ENCODE measurements around the gene RAC3. TPM values are rescaled to one million over a fixed set of nuclear protein-coding genes. Genes with fewer than 3 reads are reported as not detected.

Gene RAC3
- total and polyA plus RNA-seq, 9 of the 15 experiments (the other 6 are each of a cell fraction or from before 2014, with no cell fraction given): 0.23 to 292 (median 118) TPM

- H3K9me1 ChIP-seq (ENCODE audit: control insufficient read depth, insufficient read depth, low read length): peaks cover 3% of the 10 kb centered on the region
- DNase-seq (ENCODE audit: extremely low read depth in 1 of 4, low spot score in 3 of 4) (no peak), ATAC-seq (no peak; the same call in 2 of the 3 replicates), FAIRE-seq (no peak)
- POLR2A ChIA-PET: interaction anchor here (0.6 to 1.0 kb wide), 4 partner anchors 8 to 176 kb away, joined by 3 to 5 read pairs (median 3); no protein-coding TSS in a partner anchor
- H3K4me2 ChIP-seq (ENCODE audit: insufficient read depth, low read length): no peak overlapping the region
- TF ChIP-seq PPARD (CRISPR knock-in tag; IDR thresholded peaks at IDR 0.05) (no peak), POLR2G (IDR thresholded peaks at IDR 0.05; ENCODE audit: low read depth, low read length) (0 out of 2 replicates have a peak, but pooled peaks have one; percentile 24)
- H3K9ac ChIP-seq (ENCODE audit: insufficient read depth in 1 of 2, low read depth in 2 of 2, low read length in 2 of 2): peak overlapping the region in 1 of 2 experiments; percentile 20; a peak in 1 of 4 replicates
- H3K36me3 ChIP-seq (ENCODE audit: control insufficient read depth, insufficient read depth, low read length): peaks cover 10% of the 10 kb centered on the region; the same call in 1 of the 3 replicates
- no peak overlapping the region for H2AFZ ChIP-seq (ENCODE audit: low read depth, low read length)
- H3K4me1 ChIP-seq (replicated peaks in 1 of 2; ENCODE audit: control insufficient read depth in 2 of 2, insufficient read depth in 2 of 2, low read length in 2 of 2): peaks cover 0 to 72% of the 10 kb centered on the region in 2 experiments; a peak in 2 of 5 replicates
- WGBS (ENCODE audit: insufficient coverage, low coverage, missing lambda C conversion rate): 88% methylated on average over 26 of the region's 30 CpGs
- intact Hi-C loops (cut with micrococcal nuclease): no loop called here
- H3K4me3 ChIP-seq: no peak overlapping the region
- no peaks in the 10 kb centered on the region for H4K20me1 ChIP-seq (replicated peaks; ENCODE audit: control insufficient read depth, insufficient read depth, low read length)
- CTCF ChIA-PET (ENCODE audit: low intra/inter-chr PET ratio): no interaction called here
- H3K27ac ChIP-seq (ENCODE audit: extremely low read depth, low read depth, low read length): no peak overlapping the region
- no TSS peak for BruUV-seq (replicated peaks)
- no peaks in the 10 kb centered on the region for H3K27me3 ChIP-seq (ENCODE audit: control insufficient read depth in 2 of 2, insufficient read depth in 2 of 2, low read length in 2 of 2)
- no peaks in the 10 kb centered on the region for H3K9me3 ChIP-seq (replicated peaks; ENCODE audit: control insufficient read depth, insufficient read depth, low read depth, low read length)
- H3K79me2 ChIP-seq (ENCODE audit: control insufficient read depth, insufficient read depth, low read length): no peaks in the 10 kb centered on the region
- in situ Hi-C loops (cut with MboI): no loop called here
Observed at GRCh38 chr17:81996757-81997441, 34.6 kb upstream of the RAC3 start.

- Histone ChIP-seq H3K9me1 (ENCODE audit: control insufficient read depth, insufficient read depth, low read length) (peaks cover 3% of the 10 kb centered on the region), H3K9me3 (replicated peaks; ENCODE audit: control insufficient read depth, insufficient read depth, low read depth, low read length) (no peaks in the 10 kb centered on the region), H2AFZ (ENCODE audit: low read depth, low read length) (no peak overlapping the region), H3K4me3 (no peak overlapping the region), H3K9ac (ENCODE audit: insufficient read depth in 1 of 2, low read depth in 2 of 2, low read length in 2 of 2) (no peak overlapping the region), H3K4me2 (ENCODE audit: insufficient read depth, low read length) (no peak overlapping the region), H3K27me3 (ENCODE audit: control insufficient read depth in 2 of 2, insufficient read depth in 2 of 2, low read length in 2 of 2) (no peaks in the 10 kb centered on the region), H3K27ac (ENCODE audit: extremely low read depth, low read depth, low read length) (no peak overlapping the region), H3K4me1 (replicated peaks in 1 of 2; ENCODE audit: control insufficient read depth in 2 of 2, insufficient read depth in 2 of 2, low read length in 2 of 2) (peaks cover 0 to 61% of the 10 kb centered on the region in 2 experiments; a peak in 2 of 5 replicates), H4K20me1 (replicated peaks; ENCODE audit: control insufficient read depth, insufficient read depth, low read length) (no peaks in the 10 kb centered on the region), H3K79me2 (ENCODE audit: control insufficient read depth, insufficient read depth, low read length) (no peaks in the 10 kb centered on the region), H3K36me3 (ENCODE audit: control insufficient read depth, insufficient read depth, low read length) (peaks cover 10% of the 10 kb centered on the region; the same call in 1 of the 3 replicates)
- ATAC-seq (no peak), DNase-seq (ENCODE audit: extremely low read depth in 1 of 4, low spot score in 3 of 4) (no peak), FAIRE-seq (no peak)
- no peak for TF ChIP-seq ELF1 (tag; IDR thresholded peaks at IDR 0.05)
- TF ChIP-seq TCF7L2 (IDR thresholded peaks at IDR 0.05; ENCODE audit: low read depth, low read length): no peak
- TF ChIP-seq ZNF584 (CRISPR knock-in tag; IDR thresholded peaks at IDR 0.05; ENCODE audit: low read depth): no peak
- TF ChIP-seq ZNF436 (CRISPR knock-in tag; IDR thresholded peaks at IDR 0.05): no peak
- TF ChIP-seq RREB1 (CRISPR knock-in tag; IDR thresholded peaks at IDR 0.05): no peak
- TF ChIP-seq ZNF780A (CRISPR knock-in tag; IDR thresholded peaks at IDR 0.05): no peak
- no peak for TF ChIP-seq CBFB (CRISPR knock-in tag; IDR thresholded peaks at IDR 0.05)
- TF ChIP-seq E2F3 (CRISPR knock-in tag; IDR thresholded peaks at IDR 0.05): no peak
- 81% methylated on average over 7 of the region's 7 CpGs for WGBS (ENCODE audit: insufficient coverage, low coverage, missing lambda C conversion rate)
- BruUV-seq (replicated peaks): no TSS peak
- CTCF ChIA-PET (ENCODE audit: low intra/inter-chr PET ratio): interaction anchor here (0.7 kb wide), 1 partner anchor 342 kb away, joined by 4 read pairs; the partner anchor contains the start of gene PDE6G
- in situ Hi-C loops (cut with MboI): no loop called here
- POLR2A ChIA-PET: no interaction called here
- intact Hi-C loops (cut with micrococcal nuclease): no loop called here
Observed at GRCh38 chr17:81998212-81998611, 33.3 kb upstream of the RAC3 start.

Measured in K562 (cell line).